OCI-LY7 (cell line): ENCODE results near the gene NDUFA13.

Experiments
- CTCF ChIP-seq: fragments of 200-600 bp; sonication (generic); conservative IDR thresholded peaks from 2 replicates; pipeline ENCODE4 v1.5.1; 2014; ENCODE audit warnings: mild to moderate bottlenecking, antibody characterized with exemption, low read length, moderate library complexity, mixed read lengths
- EZH2phosphoT487 ChIP-seq: fragments of 200-600 bp; sonication (generic); IDR thresholded peaks from 2 replicates; pipeline ENCODE4 v1.6.1; 2018; ENCODE audit warnings: low read depth, borderline replicate concordance, mild to moderate bottlenecking, mixed run types, antibody characterized with exemption, low read length, moderate library complexity, mixed read lengths

DNA sequence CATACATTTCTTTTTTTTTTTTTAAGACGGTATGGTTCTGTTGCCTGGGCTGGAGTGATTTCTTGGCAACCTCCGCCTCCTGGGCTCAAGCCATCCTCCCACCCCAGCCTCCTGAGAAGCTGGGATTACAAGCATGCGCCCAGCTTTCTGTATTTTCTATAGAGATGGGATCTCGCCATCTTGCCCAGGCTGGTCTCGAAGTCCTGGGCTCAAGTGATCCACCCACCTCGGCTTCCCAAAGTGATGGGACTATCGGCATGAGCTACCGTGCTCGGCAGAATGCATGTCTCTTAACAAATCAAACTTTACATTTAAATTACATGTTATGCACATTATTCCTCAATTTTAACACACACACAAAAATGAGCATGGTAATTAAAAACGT, 1.2 kb downstream of the NDUFA13 start:
- TF ChIP-seq CTCF (no peak), EZH2phosphoT487 (no peak)
